Sigmoid colon (tissue), 7 donors: ENCODE data around the gene IWS1. TPM values are rescaled to one million over a fixed set of nuclear protein-coding genes. Genes with fewer than 3 reads are reported as not detected.
A peak's percentile ranks its signal among the peaks of the same experiment; 100 is the strongest.
"Not testable (repeated sequence)": the region's sequence is repeated elsewhere in the genome, so short reads cannot be mapped to it uniquely, and the experiment has no call there.

Experiments
- DNase-seq: peaks from one replicate; pipeline ENCODE4 v3.0.0-alpha.2; 2019
- H3K27ac ChIP-seq, 4 donors: fragments of 200-600 bp; sonication (generic); one replicate each; pipeline ENCODE4 v1.5.1; 2016 to 2019; ENCODE audit warnings: mild to moderate bottlenecking in 1 of 4
- H3K27me3 ChIP-seq, 3 donors: fragments of 200-600 bp; sonication (generic); one replicate each; pipeline ENCODE4 v1.5.1; 2019; ENCODE audit warnings: mild to moderate bottlenecking in 1 of 3
- H3K36me3 ChIP-seq, 4 donors: fragments of 200-600 bp; sonication (generic); one replicate each; pipeline ENCODE4 v1.5.1; 2016 to 2019
- H3K4me1 ChIP-seq, 4 donors: fragments of 200-600 bp; sonication (generic); one replicate each; pipeline ENCODE4 v1.5.1; 2017 to 2019
- H3K4me3 ChIP-seq, 4 donors: fragments of 200-600 bp; sonication (generic); one replicate each; pipeline ENCODE4 v1.5.1; 2017 to 2019; ENCODE audit warnings: mild to moderate bottlenecking in 2 of 4, moderate library complexity in 1 of 4
- H3K9me3 ChIP-seq, 4 donors: fragments of 200-600 bp in 3 of 4; sonication (generic) in 3 of 4; one replicate each; pipeline versions ENCODE4 v1.5.1 to v1.6.1; 2013 to 2019
- CTCF ChIP-seq, 4 experiments: fragments of 450-650 bp in 3 of 4; fragments of 200-600 bp in 1 of 4; IDR thresholded peaks; one replicate each; pipeline ENCODE4 v1.5.1; 2016 to 2019; ENCODE audit warnings: antibody characterized with exemption in 4 of 4, mild to moderate bottlenecking in 3 of 4, moderate library complexity in 2 of 4
- EP300 ChIP-seq, 4 donors: sonication (generic); formaldehyde crosslinking; IDR thresholded peaks; one replicate each; pipeline ENCODE4 v1.6.1; 2017; ENCODE audit warnings: antibody characterized with exemption in 4 of 4
- POLR2A ChIP-seq, 2 donors: fragments of 450-650 bp; IDR thresholded peaks; one replicate each; pipeline ENCODE4 v1.6.1; 2016; ENCODE audit warnings: antibody characterized with exemption in 2 of 2, mild to moderate bottlenecking in 2 of 2, moderate library complexity in 2 of 2
- POLR2AphosphoS5 ChIP-seq, 4 donors: sonication (generic); formaldehyde crosslinking; IDR thresholded peaks; one replicate each; pipeline ENCODE4 v1.6.1; 2017; ENCODE audit warnings: antibody characterized with exemption in 4 of 4
- WGBS, 2 donors: extraction: QIAGEN DNeasy Blood & Tissue Kit; methylation state at CpG; one replicate each; pipeline ENCODE4 v1.1.7; 2013; 5-methylcytosine and 5-hydroxymethylcytosine counted together
- intact Hi-C: fragments of 100-400 bp; cut with DNase I; formaldehyde crosslinking; loops from one replicate; pipeline ENCODE4 v1.15.1; 2023
- polyA plus RNA-seq, 3 donors: library from polyadenylated mRNA; stranded (reverse); fragments of 200-250 nt; gene quantifications; one replicate each; pipeline ENCODE4 v1.2.3, GENCODE V29; 2013
- total RNA-seq, 4 donors: library from RNA; depleted of rRNA; stranded (reverse); fragments of >200 nt; gene quantifications; one replicate each; pipeline ENCODE4 v1.1.0, GENCODE V29; 2016
- donor health status: healthy with polysubstance abuse.
- donor health status: Bipolar disorder and iron deficiency.
- donor health status: healthy.

The IWS1 gene
- total and polyA plus RNA-seq, 7 donors = 28.1 to 47.9 (median 31.2) TPM

DNA sequence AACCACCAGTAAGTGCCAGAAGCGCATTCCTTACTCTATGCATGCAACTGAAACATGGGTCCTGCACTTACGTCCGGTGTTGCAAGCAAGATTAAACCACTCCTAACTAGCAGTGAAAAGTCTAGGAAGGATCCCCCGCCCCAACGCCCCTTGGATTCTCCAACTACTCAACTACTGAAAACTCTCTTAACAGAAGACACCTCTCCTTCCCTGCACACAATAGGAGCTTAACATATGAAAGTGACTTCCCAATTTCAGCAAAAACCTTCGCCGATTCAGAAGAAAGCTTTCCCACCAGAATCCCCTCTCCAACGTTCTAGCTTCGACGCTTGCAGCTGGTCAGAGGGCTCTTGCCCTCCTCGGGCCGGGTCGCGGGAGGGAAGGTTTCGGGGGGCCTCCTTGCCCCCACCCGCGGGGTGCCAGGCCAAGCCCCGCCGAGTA lies 578 bp downstream of the IWS1 start:
- Histone ChIP-seq H3K27me3 (no peaks in the 10 kb centered on the region), H3K27ac (peak overlapping the region; percentile 93 to 98 (median 95)), H3K4me1 (peaks cover 0 to 26% (median 21%) of the 10 kb centered on the region in 4 donors), H3K4me3 (peak overlapping the region; percentile 89 to 99 (median 94)), H3K9me3 (no peaks in the 10 kb centered on the region), H3K36me3 (peaks cover 0 to 23% (median 0%) of the 10 kb centered on the region in 4 donors)
- intact Hi-C loops = loop anchor here (2.0 to 5.0 kb wide), 4 partner anchors 118 to 287 kb away; partner anchors contain the start of genes MAP3K2, SFT2D3 and WDR33
- 0% methylated on average over 19 of the region's 19 CpGs for WGBS, 2 donors
- DNase-seq = no peak
- TF ChIP-seq CTCF (IDR thresholded peaks at IDR 0.05) (no peak), POLR2A (IDR thresholded peaks at IDR 0.05) (no peak), EP300 (IDR thresholded peaks at IDR 0.05) (no peak), POLR2AphosphoS5 (IDR thresholded peaks at IDR 0.05) (no peak)

DNA sequence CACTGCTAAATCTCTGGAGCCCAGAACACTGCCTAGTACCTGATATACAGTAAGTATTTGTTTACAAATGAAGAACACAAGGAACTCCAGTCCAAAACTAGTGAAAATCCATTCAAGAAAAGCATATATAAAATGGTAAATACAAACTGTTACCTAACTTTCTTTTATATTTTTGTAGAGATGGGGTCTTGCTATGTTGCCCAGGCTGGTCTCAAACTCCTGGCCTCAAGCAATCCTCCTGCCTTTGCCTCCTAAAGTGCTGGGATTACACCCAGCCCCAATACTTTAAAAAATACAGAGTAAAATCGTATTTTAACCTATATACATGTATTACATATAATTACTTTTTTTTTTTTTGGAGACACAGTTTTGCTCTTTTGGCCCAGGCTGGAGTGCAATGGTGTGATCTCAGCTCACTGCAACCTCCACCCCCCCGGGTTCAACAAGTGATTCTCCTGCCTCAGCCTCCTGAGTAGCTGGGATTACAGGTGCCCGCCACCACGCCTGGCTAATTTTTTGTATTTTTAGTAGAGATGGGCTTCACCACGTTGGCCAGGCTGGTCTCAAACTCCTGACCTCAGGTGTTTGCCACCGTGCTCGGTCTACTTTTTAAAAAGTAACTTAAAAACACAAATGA lies 2.0 kb downstream of the IWS1 start:
- Histone ChIP-seq H3K4me1 (peaks cover 0 to 26% (median 21%) of the 10 kb centered on the region in 4 donors), H3K36me3 (peaks cover 0 to 36% (median 0%) of the 10 kb centered on the region in 4 donors)
- H3K27ac ChIP-seq, H3K27me3 ChIP-seq, intact Hi-C loops, DNase-seq, H3K4me3 ChIP-seq, H3K9me3 ChIP-seq: not testable (repeated sequence)
- 92% methylated on average over 7 of the region's 7 CpGs for WGBS, 2 donors

- Histone ChIP-seq H3K27ac (no peak overlapping the region), H3K36me3 (peaks cover 0 to 36% (median 0%) of the 10 kb centered on the region in 4 donors), H3K4me3 (no peak overlapping the region), H3K9me3 (no peaks in the 10 kb centered on the region), H3K4me1 (peaks cover 0 to 26% (median 21%) of the 10 kb centered on the region in 4 donors), H3K27me3 (no peaks in the 10 kb centered on the region)
- DNase-seq = no peak
- TF ChIP-seq POLR2AphosphoS5 (IDR thresholded peaks at IDR 0.05) (no peak), CTCF (IDR thresholded peaks at IDR 0.05) (no peak), POLR2A (IDR thresholded peaks at IDR 0.05) (no peak), EP300 (IDR thresholded peaks at IDR 0.05) (no peak)
- WGBS, 2 donors = 79 to 84% methylated on average over 8 of the region's 8 CpGs
- intact Hi-C loops = no loop called here
These were observed 2.9 kb downstream of the IWS1 start for GRCh38 chr2:127523269-127523939.

DNA sequence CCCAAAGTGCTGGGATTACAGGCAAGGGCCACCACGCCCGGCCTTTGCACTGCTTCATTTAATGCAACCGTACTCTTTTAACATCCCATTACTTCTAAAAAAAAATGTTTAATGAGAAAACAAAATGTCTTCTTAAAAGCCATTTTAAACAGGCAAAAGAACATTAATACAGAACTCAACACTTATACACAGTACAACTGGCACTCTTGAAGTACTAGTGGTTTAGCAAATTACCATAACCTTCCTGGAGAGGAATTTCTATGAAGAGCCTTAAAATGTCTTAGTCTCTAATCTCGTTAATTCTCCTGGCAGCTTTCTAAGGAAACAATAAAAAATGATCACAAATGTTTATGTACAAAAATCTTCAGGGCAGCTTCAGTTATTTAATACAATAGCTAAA lies 5.9 kb downstream of the IWS1 start:
- H3K36me3 ChIP-seq = peaks cover 0 to 43% (median 0%) of the 10 kb centered on the region in 4 donors
- TF ChIP-seq CTCF (IDR thresholded peaks at IDR 0.05) (no peak), POLR2A (IDR thresholded peaks at IDR 0.05) (no peak), POLR2AphosphoS5 (IDR thresholded peaks at IDR 0.05) (no peak), EP300 (IDR thresholded peaks at IDR 0.05) (no peak)
- 88 to 94% methylated on average over 4 of the region's 4 CpGs for WGBS, 2 donors
- H3K9me3 ChIP-seq = no peaks in the 10 kb centered on the region
- H3K27me3 ChIP-seq = no peaks in the 10 kb centered on the region
- peaks cover 0 to 32% (median 30%) of the 10 kb centered on the region in 4 donors for H3K4me1 ChIP-seq
- H3K27ac ChIP-seq = no peak overlapping the region
- H3K4me3 ChIP-seq = no peak overlapping the region
- intact Hi-C loops = no loop called here
- DNase-seq = no peak

- no peak for DNase-seq
- H3K27me3 ChIP-seq = no peaks in the 10 kb centered on the region
- WGBS, 2 donors = 93 to 96% methylated on average over 2 of the region's 2 CpGs
- H3K4me3 ChIP-seq = no peak overlapping the region
- no peaks in the 10 kb centered on the region for H3K9me3 ChIP-seq
- peaks cover 0 to 29% (median 22%) of the 10 kb centered on the region in 4 donors for H3K4me1 ChIP-seq
- intact Hi-C loops = no loop called here
- peaks cover 0 to 31% (median 6%) of the 10 kb centered on the region in 4 donors for H3K36me3 ChIP-seq
- TF ChIP-seq CTCF (IDR thresholded peaks at IDR 0.05) (no peak), EP300 (IDR thresholded peaks at IDR 0.05) (no peak), POLR2A (IDR thresholded peaks at IDR 0.05) (no peak), POLR2AphosphoS5 (IDR thresholded peaks at IDR 0.05) (no peak)
- H3K27ac ChIP-seq = peak overlapping the region in 2 of 4 donors; percentile 82 to 85
These were observed 8.8 kb downstream of the IWS1 start for GRCh38 chr2:127517465-127517864.
